ENCODE measurements around the gene TLX1.

The TLX1 gene

DNA sequence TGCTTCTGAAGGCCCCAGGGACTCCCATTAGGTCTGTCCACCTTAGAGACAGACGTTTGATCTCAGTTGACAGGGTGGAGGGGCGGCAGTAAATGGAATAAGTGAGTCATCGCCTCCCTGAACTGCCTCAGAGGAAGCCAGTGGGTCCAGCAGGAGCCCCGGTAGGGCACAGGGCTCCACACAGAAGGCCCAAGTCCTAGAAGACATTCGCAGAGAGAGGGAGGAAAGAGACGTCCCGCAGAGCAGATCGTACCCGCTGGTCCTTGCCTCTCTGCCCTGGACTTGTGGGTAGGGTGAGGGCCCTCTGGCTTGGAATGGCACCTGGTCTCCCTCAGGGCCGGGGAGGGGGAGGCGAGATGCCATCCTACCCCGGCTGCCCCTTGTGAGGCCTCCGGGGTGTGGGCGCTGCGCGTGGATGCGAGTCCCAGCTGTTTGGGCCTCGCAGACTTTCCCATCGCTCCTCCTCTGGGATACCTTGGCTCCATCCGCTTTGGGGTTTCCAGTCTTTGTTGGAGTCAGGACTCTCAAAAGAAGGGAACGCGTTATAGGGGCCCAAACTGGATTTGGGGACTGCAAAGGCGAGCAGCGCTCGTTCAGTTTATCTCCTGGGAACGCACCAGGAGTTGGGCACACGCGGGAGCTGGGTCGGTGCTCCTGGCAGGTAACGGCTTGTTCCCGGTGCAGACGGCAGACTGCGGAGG lies 5.1 kb downstream of the TLX1 start:
- TF ChIP-seq, protein P1, sequence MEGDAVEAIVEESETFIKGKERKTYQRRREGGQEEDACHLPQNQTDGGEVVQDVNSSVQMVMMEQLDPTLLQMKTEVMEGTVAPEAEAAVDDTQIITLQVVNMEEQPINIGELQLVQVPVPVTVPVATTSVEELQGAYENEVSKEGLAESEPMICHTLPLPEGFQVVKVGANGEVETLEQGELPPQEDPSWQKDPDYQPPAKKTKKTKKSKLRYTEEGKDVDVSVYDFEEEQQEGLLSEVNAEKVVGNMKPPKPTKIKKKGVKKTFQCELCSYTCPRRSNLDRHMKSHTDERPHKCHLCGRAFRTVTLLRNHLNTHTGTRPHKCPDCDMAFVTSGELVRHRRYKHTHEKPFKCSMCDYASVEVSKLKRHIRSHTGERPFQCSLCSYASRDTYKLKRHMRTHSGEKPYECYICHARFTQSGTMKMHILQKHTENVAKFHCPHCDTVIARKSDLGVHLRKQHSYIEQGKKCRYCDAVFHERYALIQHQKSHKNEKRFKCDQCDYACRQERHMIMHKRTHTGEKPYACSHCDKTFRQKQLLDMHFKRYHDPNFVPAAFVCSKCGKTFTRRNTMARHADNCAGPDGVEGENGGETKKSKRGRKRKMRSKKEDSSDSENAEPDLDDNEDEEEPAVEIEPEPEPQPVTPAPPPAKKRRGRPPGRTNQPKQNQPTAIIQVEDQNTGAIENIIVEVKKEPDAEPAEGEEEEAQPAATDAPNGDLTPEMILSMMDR (conservative IDR thresholded peaks at IDR 0.05) = no peak
- H3K27ac ChIP-seq = no peak overlapping the region

- H3K27ac ChIP-seq = no peak overlapping the region
- TF ChIP-seq, protein P1 (conservative IDR thresholded peaks at IDR 0.05) = no peak
These were observed 5.6 kb downstream of the TLX1 start for GRCh38 chr10:101136708-101137121.

DNA sequence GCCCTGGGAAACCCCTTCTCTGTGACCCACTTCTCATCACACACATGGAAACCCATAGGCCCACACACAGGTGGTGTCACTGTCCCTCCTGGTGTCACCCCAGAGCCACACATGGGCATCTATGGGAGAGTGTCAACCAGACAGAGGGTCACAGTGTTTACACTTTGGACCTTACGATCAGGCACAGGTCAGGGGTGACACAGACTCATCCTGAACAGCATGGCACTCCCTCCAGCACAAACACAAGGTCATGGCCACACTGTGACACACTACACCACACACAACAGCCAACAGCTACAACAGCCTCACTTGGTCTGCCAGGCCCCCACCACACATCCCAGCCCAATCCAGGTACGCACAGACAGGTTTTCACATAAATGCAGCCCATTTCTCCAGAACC lies 6.2 kb downstream of the TLX1 start:
- H3K27ac ChIP-seq = no peak overlapping the region
- TF ChIP-seq, protein P1 (conservative IDR thresholded peaks at IDR 0.05) = no peak

GRCh38 chr10:101138788-101139420 lies 7.8 kb downstream of the TLX1 start:
- H3K27ac ChIP-seq = no peak overlapping the region
- TF ChIP-seq, protein P1 (conservative IDR thresholded peaks at IDR 0.05) = no peak

DNA sequence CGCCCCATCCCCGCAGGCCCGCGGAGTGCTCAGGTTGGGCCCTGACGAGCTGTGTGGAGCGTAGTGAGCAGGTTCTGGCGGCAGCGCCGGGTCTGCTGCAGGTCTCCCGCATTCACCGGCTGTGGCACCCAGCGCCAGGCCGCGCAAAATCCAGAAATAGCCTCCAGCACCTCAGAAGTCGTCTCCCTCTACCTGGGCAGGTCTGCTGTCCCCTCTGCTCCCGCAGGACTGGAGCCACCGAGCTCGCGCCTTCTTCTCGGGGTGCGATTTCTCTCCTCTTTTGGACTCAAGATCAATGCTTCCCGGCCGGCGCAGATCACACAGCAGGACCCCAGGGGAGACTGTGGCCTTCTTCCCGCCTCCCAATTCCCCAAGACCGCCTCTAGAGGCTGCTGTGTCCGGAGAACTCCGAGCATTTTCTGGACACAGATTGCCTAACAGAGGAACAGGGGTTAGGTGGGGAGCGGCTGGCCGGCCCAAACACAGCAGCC lies 8.4 kb downstream of the TLX1 start:
- TF ChIP-seq, protein P1 (conservative IDR thresholded peaks at IDR 0.05) = no peak
- no peak overlapping the region for H3K27ac ChIP-seq

GRCh38 chr10:101140084-101140949 lies 9.2 kb downstream of the TLX1 start:
- H3K27ac ChIP-seq = no peak overlapping the region
- TF ChIP-seq, protein P1 (conservative IDR thresholded peaks at IDR 0.05) = no peak
